ENCODE measurements around the gene RASAL1. TPM values are rescaled to one million over a fixed set of nuclear protein-coding genes. Genes with fewer than 3 reads are reported as not detected.
A peak's percentile ranks its signal among the peaks of the same experiment; 100 is the strongest.

Gene RASAL1
- total RNA-seq, 1 donor from 2014 or later: 1.4 TPM

DNA sequence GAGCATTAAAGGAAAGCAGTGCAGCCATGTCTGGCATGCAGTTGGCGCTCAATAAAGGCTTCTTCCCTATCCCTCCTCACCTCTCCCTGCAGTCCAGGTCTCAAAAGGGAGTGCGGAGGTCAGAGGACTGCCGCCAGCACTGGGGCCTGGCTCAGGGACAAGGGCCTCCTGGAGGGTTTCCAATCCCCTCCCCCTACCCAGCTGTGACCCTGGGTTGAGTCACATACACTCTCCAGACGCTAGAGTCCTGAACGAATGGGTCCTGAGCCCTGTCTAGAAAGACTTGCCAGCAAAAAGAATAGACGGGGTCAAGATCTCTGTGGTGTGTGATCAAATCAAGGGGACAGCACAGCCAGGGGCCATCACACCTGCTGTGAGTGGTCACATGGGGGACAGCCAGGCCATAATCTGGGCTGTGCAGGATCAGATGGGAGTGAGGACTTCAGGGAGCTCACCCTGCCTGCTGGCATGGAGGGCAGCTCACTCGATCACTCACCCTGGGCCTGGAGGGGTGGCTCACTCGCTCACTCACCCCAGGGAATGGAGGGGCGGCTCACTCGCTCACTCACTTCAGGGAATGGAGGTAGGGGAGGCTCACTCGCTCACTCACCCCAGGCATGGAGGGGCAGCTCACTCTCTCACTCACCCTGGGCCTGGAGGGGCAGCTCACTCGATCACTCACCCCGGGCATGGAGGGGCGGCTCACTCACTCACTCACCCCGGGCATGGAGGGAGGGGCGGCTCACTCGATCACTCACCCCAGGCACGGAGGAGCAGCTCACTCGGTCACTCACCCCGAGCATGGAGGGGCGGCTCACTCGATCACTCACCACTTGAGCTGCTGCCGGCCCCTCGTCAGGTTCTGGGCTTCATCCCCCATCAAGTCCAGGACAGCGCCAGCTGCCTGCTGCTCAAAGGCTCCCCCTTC lies 26.8 kb upstream of the RASAL1 start:
- no peak overlapping the region for H3K27ac Mint-ChIP-seq
- peak overlapping the region; percentile 75 for H3K4me2 ChIP-seq
- no peak overlapping the region for H2AFZ ChIP-seq (replicated peaks)
- H3K36me3 ChIP-seq: no peaks in the 10 kb centered on the region
- peaks cover 19% of the 10 kb centered on the region for H3F3A ChIP-seq (ENCODE audit: low read depth)
- no peaks in the 10 kb centered on the region for H3K27me3 ChIP-seq
- H3K4me3 Mint-ChIP-seq: no peak overlapping the region
- no peaks in the 10 kb centered on the region for H3K79me2 ChIP-seq (ENCODE audit: low read depth)
- H3K4me3 ChIP-seq: peak overlapping the region; percentile 30
- H3K36me3 Mint-ChIP-seq: peaks cover 10% of the 10 kb centered on the region
- no peaks in the 10 kb centered on the region for H3K27me3 Mint-ChIP-seq (ENCODE audit: insufficient read depth, low read depth)
- peaks cover 17% of the 10 kb centered on the region for H3K4me1 ChIP-seq
- peaks cover 46% of the 10 kb centered on the region for H4K20me1 ChIP-seq (ENCODE audit: low read depth)
- peaks cover 29% of the 10 kb centered on the region for H3K4me1 Mint-ChIP-seq
- TF ChIP-seq EZH2phosphoT487 (IDR thresholded peaks at IDR 0.05): no peak
- no peaks in the 10 kb centered on the region for H3K9me3 ChIP-seq (ENCODE audit: low read depth)
- no peak overlapping the region for H3K9ac ChIP-seq
- H3K27ac ChIP-seq: peak overlapping the region; percentile 50
- DNase-seq (ENCODE audit: low spot score): peak; percentile 70
- H3K9me3 Mint-ChIP-seq: no peaks in the 10 kb centered on the region

DNA sequence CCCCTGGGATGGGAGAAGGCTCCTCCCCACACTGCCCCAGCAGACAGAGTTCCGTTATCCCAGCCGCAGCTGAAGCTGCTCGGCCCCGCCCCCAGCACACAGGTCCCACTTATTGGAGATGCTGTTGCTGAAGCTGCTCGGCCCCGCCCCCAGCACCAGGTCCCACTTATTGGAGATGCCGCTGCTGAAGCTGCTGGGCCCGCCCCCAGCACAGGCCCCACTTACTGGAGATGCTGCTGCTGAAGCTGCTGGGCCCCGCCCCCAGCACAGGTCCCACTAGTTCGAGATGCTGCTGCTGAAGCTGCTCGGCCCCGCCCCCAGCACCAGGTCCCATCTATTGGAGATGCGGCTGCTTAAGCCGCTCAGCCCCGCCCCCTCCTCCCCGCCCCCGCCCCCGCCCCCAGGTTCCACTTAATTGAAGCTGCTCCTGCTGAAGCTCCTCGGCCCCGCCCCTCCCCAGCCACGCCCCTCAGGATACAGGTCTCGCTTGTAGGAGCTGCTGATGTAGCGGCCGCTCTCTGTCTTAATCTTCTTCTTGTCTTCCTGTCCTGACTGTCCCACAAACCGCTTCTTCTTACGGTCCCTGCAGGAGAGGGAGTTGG lies 26.0 kb upstream of the RASAL1 start:
- TF ChIP-seq, protein P1, sequence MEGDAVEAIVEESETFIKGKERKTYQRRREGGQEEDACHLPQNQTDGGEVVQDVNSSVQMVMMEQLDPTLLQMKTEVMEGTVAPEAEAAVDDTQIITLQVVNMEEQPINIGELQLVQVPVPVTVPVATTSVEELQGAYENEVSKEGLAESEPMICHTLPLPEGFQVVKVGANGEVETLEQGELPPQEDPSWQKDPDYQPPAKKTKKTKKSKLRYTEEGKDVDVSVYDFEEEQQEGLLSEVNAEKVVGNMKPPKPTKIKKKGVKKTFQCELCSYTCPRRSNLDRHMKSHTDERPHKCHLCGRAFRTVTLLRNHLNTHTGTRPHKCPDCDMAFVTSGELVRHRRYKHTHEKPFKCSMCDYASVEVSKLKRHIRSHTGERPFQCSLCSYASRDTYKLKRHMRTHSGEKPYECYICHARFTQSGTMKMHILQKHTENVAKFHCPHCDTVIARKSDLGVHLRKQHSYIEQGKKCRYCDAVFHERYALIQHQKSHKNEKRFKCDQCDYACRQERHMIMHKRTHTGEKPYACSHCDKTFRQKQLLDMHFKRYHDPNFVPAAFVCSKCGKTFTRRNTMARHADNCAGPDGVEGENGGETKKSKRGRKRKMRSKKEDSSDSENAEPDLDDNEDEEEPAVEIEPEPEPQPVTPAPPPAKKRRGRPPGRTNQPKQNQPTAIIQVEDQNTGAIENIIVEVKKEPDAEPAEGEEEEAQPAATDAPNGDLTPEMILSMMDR (IDR thresholded peaks at IDR 0.05): no peak
- TF ChIP-seq EZH2 (IDR thresholded peaks at IDR 0.05): no peak
- no peak for TF ChIP-seq EZH2phosphoT487 (IDR thresholded peaks at IDR 0.05)
- Histone ChIP-seq H3K9me3 (ENCODE audit: low read depth) (no peaks in the 10 kb centered on the region), H3K9ac (no peak overlapping the region), H3K4me1 (peaks cover 17% of the 10 kb centered on the region), H3K27me3 (peaks cover 1% of the 10 kb centered on the region), H3K36me3 (no peaks in the 10 kb centered on the region), H2AFZ (replicated peaks) (no peak overlapping the region), H3K79me2 (ENCODE audit: low read depth) (no peaks in the 10 kb centered on the region), H3K4me2 (peak overlapping the region; percentile 75), H3F3A (ENCODE audit: low read depth) (peaks cover 28% of the 10 kb centered on the region), H3K27ac (peak overlapping the region; percentile 50), H4K20me1 (ENCODE audit: low read depth) (peaks cover 47% of the 10 kb centered on the region), H3K4me3 (peak overlapping the region; percentile 30)
- Mint-ChIP-seq H3K27ac (no peak overlapping the region), H3K27me3 (ENCODE audit: insufficient read depth, low read depth) (peaks cover 2% of the 10 kb centered on the region), H3K9me3 (no peaks in the 10 kb centered on the region), H3K4me1 (peaks cover 33% of the 10 kb centered on the region), H3K36me3 (peaks cover 15% of the 10 kb centered on the region), H3K4me3 (peak overlapping the region; percentile 59)
- DNase-seq (ENCODE audit: low spot score): peak; percentile 99

DNA sequence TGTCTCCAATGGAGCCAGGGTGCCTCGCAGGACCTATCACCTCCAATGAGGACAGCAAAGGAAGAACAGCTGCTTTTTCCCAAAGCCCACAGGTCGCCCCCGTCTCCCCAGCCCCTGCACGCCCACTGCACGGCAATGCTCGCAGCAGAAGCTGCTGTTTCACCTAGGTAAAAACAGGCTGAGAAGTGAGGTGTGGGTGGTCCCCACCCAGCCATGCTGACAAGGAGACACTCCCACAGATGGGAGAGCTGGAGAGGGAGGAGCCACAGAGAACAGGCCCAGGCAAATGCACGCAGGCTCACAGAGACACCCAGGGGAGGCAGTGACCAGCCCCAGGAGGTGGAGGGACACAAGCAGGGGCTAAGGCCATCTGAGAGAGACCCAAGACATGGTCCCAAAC lies 24.4 kb upstream of the RASAL1 start:
- H3K27ac ChIP-seq: no peak overlapping the region
- no peak overlapping the region for H3K4me3 Mint-ChIP-seq
- peaks cover 17% of the 10 kb centered on the region for H3K4me1 ChIP-seq
- H3F3A ChIP-seq (ENCODE audit: low read depth): peaks cover 37% of the 10 kb centered on the region
- peaks cover 12% of the 10 kb centered on the region for H3K36me3 Mint-ChIP-seq
- peaks cover 30% of the 10 kb centered on the region for H3K4me1 Mint-ChIP-seq
- peaks cover 8% of the 10 kb centered on the region for H3K27me3 Mint-ChIP-seq (ENCODE audit: insufficient read depth, low read depth)
- H3K9me3 Mint-ChIP-seq: no peaks in the 10 kb centered on the region
- H3K4me3 ChIP-seq: no peak overlapping the region
- no peaks in the 10 kb centered on the region for H3K36me3 ChIP-seq
- H2AFZ ChIP-seq (replicated peaks): no peak overlapping the region
- H3K9me3 ChIP-seq (ENCODE audit: low read depth): no peaks in the 10 kb centered on the region
- TF ChIP-seq EZH2 (IDR thresholded peaks at IDR 0.05): no peak
- H3K27ac Mint-ChIP-seq: no peak overlapping the region
- H3K4me2 ChIP-seq: no peak overlapping the region
- DNase-seq (ENCODE audit: low spot score): no peak
- peaks cover 61% of the 10 kb centered on the region for H4K20me1 ChIP-seq (ENCODE audit: low read depth)
- H3K9ac ChIP-seq: no peak overlapping the region
- H3K27me3 ChIP-seq: peaks cover 17% of the 10 kb centered on the region
- H3K79me2 ChIP-seq (ENCODE audit: low read depth): no peaks in the 10 kb centered on the region

DNA sequence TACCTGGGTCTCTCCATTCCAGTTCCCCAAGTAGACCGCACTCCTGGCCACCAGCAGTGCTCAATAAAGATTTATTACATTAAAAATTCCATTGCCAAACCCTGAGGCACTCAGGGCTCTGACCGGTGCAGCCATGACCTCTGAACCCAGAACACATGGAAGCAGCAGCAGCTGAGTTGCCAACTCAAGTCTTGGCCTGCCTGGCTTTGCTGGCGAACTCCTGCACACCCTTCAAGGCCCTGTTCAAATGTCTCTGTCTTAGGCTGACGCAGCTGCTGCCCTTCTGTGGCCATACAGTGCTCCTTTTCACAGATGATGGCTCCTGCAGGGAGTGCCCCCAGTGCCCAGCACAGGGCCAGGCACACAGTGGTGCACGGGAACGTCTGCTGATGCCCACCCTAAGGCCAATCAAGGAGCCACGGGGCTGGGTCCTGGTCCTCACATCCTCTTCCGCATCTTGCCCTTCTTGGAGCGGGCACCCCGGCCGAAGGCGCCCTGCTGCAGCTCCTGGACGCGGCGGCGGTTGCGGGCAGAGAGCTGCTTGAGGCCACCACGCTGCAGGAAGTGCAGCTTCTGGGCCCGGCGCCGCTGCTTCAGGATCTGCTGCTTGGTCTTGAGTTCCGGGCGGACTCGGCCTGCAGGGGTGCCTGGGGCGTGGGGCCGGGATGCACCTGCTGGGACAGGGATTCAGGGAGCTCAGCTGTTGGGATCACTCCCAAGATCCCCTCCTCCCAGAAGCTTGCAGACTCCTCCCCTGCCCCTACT lies 23.1 kb upstream of the RASAL1 start:
- no peaks in the 10 kb centered on the region for H3K9me3 ChIP-seq (ENCODE audit: low read depth)
- no peaks in the 10 kb centered on the region for H3K79me2 ChIP-seq (ENCODE audit: low read depth)
- Mint-ChIP-seq H3K27ac (no peak overlapping the region), H3K36me3 (peaks cover 12% of the 10 kb centered on the region), H3K4me1 (peaks cover 34% of the 10 kb centered on the region), H3K27me3 (ENCODE audit: insufficient read depth, low read depth) (peaks cover 12% of the 10 kb centered on the region), H3K9me3 (no peaks in the 10 kb centered on the region), H3K4me3 (no peak overlapping the region)
- no peak overlapping the region for H3K9ac ChIP-seq
- DNase-seq (ENCODE audit: low spot score): no peak
- peaks cover 30% of the 10 kb centered on the region for H3K27me3 ChIP-seq
- no peak overlapping the region for H3K27ac ChIP-seq
- no peak overlapping the region for H3K4me2 ChIP-seq
- peaks cover 17% of the 10 kb centered on the region for H3K4me1 ChIP-seq
- no peak overlapping the region for H2AFZ ChIP-seq (replicated peaks)
- TF ChIP-seq, protein P1 (IDR thresholded peaks at IDR 0.05): no peak
- no peak for TF ChIP-seq EZH2phosphoT487 (IDR thresholded peaks at IDR 0.05)
- no peak for TF ChIP-seq EZH2 (IDR thresholded peaks at IDR 0.05)
- H3K4me3 ChIP-seq: no peak overlapping the region
- H3F3A ChIP-seq (ENCODE audit: low read depth): peaks cover 50% of the 10 kb centered on the region
- no peaks in the 10 kb centered on the region for H3K36me3 ChIP-seq
- H4K20me1 ChIP-seq (ENCODE audit: low read depth): peaks cover 65% of the 10 kb centered on the region
